ACC112 (cell line): ENCODE results near the gene UNC5C.

ENCODE experiments used
- H2AFZ ChIP-seq: fragments of 200-600 bp; sonication (generic); one replicate; pipeline ENCODE4 v1.6.0; 2017; ENCODE audit warnings: antibody characterized with exemption, low read length; ENCODE audit not compliant: unreplicated experiment
- H3K27ac ChIP-seq: fragments of 200-600 bp; sonication (generic); 2 replicates; pipeline ENCODE4 v1.5.1; 2014; ENCODE audit warnings: low read depth, mild to moderate bottlenecking, antibody characterized with exemption, low read length, moderate library complexity
- H3K27me3 ChIP-seq: fragments of 200-600 bp; sonication (generic); 2 replicates; pipeline ENCODE4 v1.6.1; 2014; ENCODE audit warnings: mild to moderate bottlenecking, antibody characterized with exemption, low read length, moderate library complexity, mixed read lengths; ENCODE audit not compliant: insufficient read depth
- H3K36me3 ChIP-seq: fragments of 200-600 bp; sonication (generic); 2 replicates; pipeline ENCODE4 v1.6.1; 2016; ENCODE audit warnings: mild to moderate bottlenecking, antibody characterized with exemption, low read length, moderate library complexity, mixed read lengths; ENCODE audit not compliant: insufficient read depth
- H3K4me1 ChIP-seq: fragments of 200-600 bp; sonication (generic); one replicate; pipeline ENCODE4 v1.6.1; 2016; ENCODE audit warnings: low read length, mixed read lengths; ENCODE audit not compliant: insufficient read depth, unreplicated experiment, control insufficient read depth
- H3K4me3 ChIP-seq: fragments of 200-600 bp; sonication (generic); 2 replicates; pipeline ENCODE4 v1.5.1; 2014; ENCODE audit warnings: mild to moderate bottlenecking, low read depth, low read length
- H3K79me2 ChIP-seq: fragments of 200-600 bp; sonication (generic); one replicate; pipeline ENCODE4 v1.6.0; 2016; ENCODE audit warnings: low read length; ENCODE audit not compliant: control insufficient read depth, unreplicated experiment, insufficient read depth

Gene UNC5C

GRCh38 chr4:95409750-95410149 lies 139.0 kb downstream of the UNC5C start:
- no peak overlapping the region for H3K27ac ChIP-seq
- no peak overlapping the region for H2AFZ ChIP-seq

GRCh38 chr4:95409127-95409526 lies 139.6 kb downstream of the UNC5C start:
- peaks cover 9% of the 10 kb centered on the region for H3K4me1 ChIP-seq
- no peaks in the 10 kb centered on the region for H3K36me3 ChIP-seq
- H3K27ac ChIP-seq, result no peak overlapping the region
- H2AFZ ChIP-seq, result no peak overlapping the region
- no peak overlapping the region for H3K4me3 ChIP-seq
- H3K27me3 ChIP-seq, result 0 out of 2 replicates have a peak, but pooled peaks cover 3% of the 10 kb centered on the region
- no peaks in the 10 kb centered on the region for H3K79me2 ChIP-seq

More at GRCh38 chr4:95409750-95410149, 139.0 kb downstream of the UNC5C start:
- no peaks in the 10 kb centered on the region for H3K36me3 ChIP-seq
- peaks cover 9% of the 10 kb centered on the region for H3K4me1 ChIP-seq
- no peaks in the 10 kb centered on the region for H3K79me2 ChIP-seq
- H3K27me3 ChIP-seq, result 0 out of 2 replicates have a peak, but pooled peaks cover 3% of the 10 kb centered on the region
- H3K4me3 ChIP-seq, result no peak overlapping the region

- Histone ChIP-seq H2AFZ (no peak overlapping the region), H3K27me3 (peaks cover 20% of the 10 kb centered on the region; the same call in 1 of the 2 replicates), H3K36me3 (no peaks in the 10 kb centered on the region), H3K27ac (no peak overlapping the region), H3K4me1 (no peaks in the 10 kb centered on the region), H3K4me3 (no peak overlapping the region), H3K79me2 (no peaks in the 10 kb centered on the region)
Observed at GRCh38 chr4:95402299-95402698, 146.5 kb downstream of the UNC5C start.

- Histone ChIP-seq H3K27me3 (peaks cover 36% of the 10 kb centered on the region; the same call in 1 of the 2 replicates), H3K27ac (no peak overlapping the region), H3K79me2 (no peaks in the 10 kb centered on the region), H3K36me3 (no peaks in the 10 kb centered on the region), H3K4me3 (no peak overlapping the region), H3K4me1 (no peaks in the 10 kb centered on the region), H2AFZ (no peak overlapping the region)
Observed at GRCh38 chr4:95398217-95398616, 150.6 kb downstream of the UNC5C start.

GRCh38 chr4:95394752-95395306 lies 153.9 kb downstream of the UNC5C start:
- H3K4me1 ChIP-seq, result no peaks in the 10 kb centered on the region
- no peaks in the 10 kb centered on the region for H3K79me2 ChIP-seq
- H3K27me3 ChIP-seq, result peaks cover 37% of the 10 kb centered on the region; the same call in 1 of the 2 replicates
- no peak overlapping the region for H2AFZ ChIP-seq
- no peak overlapping the region for H3K4me3 ChIP-seq
- H3K27ac ChIP-seq, result no peak overlapping the region
- no peaks in the 10 kb centered on the region for H3K36me3 ChIP-seq

- Histone ChIP-seq H3K4me1 (no peaks in the 10 kb centered on the region), H3K27me3 (peaks cover 28% of the 10 kb centered on the region; the same call in 1 of the 2 replicates), H3K79me2 (no peaks in the 10 kb centered on the region), H3K4me3 (no peak overlapping the region), H2AFZ (no peak overlapping the region), H3K36me3 (no peaks in the 10 kb centered on the region), H3K27ac (no peak overlapping the region)
Observed at GRCh38 chr4:95393821-95394220, 155.0 kb downstream of the UNC5C start.

- Histone ChIP-seq H2AFZ (no peak overlapping the region), H3K4me1 (no peaks in the 10 kb centered on the region), H3K27ac (no peak overlapping the region), H3K79me2 (no peaks in the 10 kb centered on the region), H3K4me3 (no peak overlapping the region), H3K27me3 (peaks cover 15% of the 10 kb centered on the region; the same call in 1 of the 2 replicates), H3K36me3 (no peaks in the 10 kb centered on the region)
Observed at GRCh38 chr4:95388911-95389310, 159.9 kb downstream of the UNC5C start.

GRCh38 chr4:95387719-95388118 lies 161.1 kb downstream of the UNC5C start:
- Histone ChIP-seq H3K27ac (no peak overlapping the region), H3K27me3 (peaks cover 11% of the 10 kb centered on the region; the same call in 1 of the 2 replicates), H3K4me1 (no peaks in the 10 kb centered on the region), H3K36me3 (no peaks in the 10 kb centered on the region), H3K79me2 (no peaks in the 10 kb centered on the region), H3K4me3 (no peak overlapping the region), H2AFZ (no peak overlapping the region)

- Histone ChIP-seq H3K4me1 (no peaks in the 10 kb centered on the region), H3K27me3 (peaks cover 11% of the 10 kb centered on the region; the same call in 1 of the 2 replicates), H3K79me2 (no peaks in the 10 kb centered on the region), H2AFZ (no peak overlapping the region), H3K4me3 (no peak overlapping the region), H3K36me3 (no peaks in the 10 kb centered on the region), H3K27ac (no peak overlapping the region)
Observed at GRCh38 chr4:95386410-95386809, 162.4 kb downstream of the UNC5C start.

- Histone ChIP-seq H3K27me3 (peaks cover 15% of the 10 kb centered on the region; the same call in 1 of the 2 replicates), H3K36me3 (no peaks in the 10 kb centered on the region), H3K4me3 (no peak overlapping the region), H3K27ac (no peak overlapping the region), H3K79me2 (no peaks in the 10 kb centered on the region), H2AFZ (no peak overlapping the region), H3K4me1 (no peaks in the 10 kb centered on the region)
Observed at GRCh38 chr4:95381843-95382580, 166.8 kb downstream of the UNC5C start.

- no peak overlapping the region for H2AFZ ChIP-seq
- H3K4me1 ChIP-seq, result no peaks in the 10 kb centered on the region
- H3K36me3 ChIP-seq, result no peaks in the 10 kb centered on the region
- no peak overlapping the region for H3K27ac ChIP-seq
- 0 out of 2 replicates have a peak, but pooled peaks cover 9% of the 10 kb centered on the region for H3K27me3 ChIP-seq
- H3K4me3 ChIP-seq, result no peak overlapping the region
- H3K79me2 ChIP-seq, result no peaks in the 10 kb centered on the region
Observed at GRCh38 chr4:95379633-95380032, 169.1 kb downstream of the UNC5C start.
